HepG2 (cell line): ENCODE data around the gene CLHC1. TPM values are rescaled to one million over a fixed set of nuclear protein-coding genes. Genes with fewer than 3 reads are reported as not detected.

ENCODE experiments used
- BATF2 ChIP-seq: sonication (generic); formaldehyde crosslinking; IDR thresholded peaks from 2 replicates; pipeline ENCODE4 v1.8.0; 2022; ENCODE audit warnings: mild to moderate bottlenecking, missing genetic modification reagents, moderate library complexity
- BCL6 ChIP-seq: IDR thresholded peaks from 2 replicates; pipeline ENCODE4 v1.6.1; 2016; ENCODE audit warnings: missing genetic modification reagents, missing compliant biosample characterization
- BHLHE40 ChIP-seq: IDR thresholded peaks from 2 replicates; pipeline ENCODE4 v1.6.1; 2011; ENCODE audit warnings: low read length, improper control_type of control experiment
- CBX1 ChIP-seq: IDR thresholded peaks from one replicate; pipeline ENCODE4 v1.6.1; 2016; ENCODE audit warnings: antibody characterized with exemption, low read depth
- CENPX ChIP-seq: sonication (generic); formaldehyde crosslinking; IDR thresholded peaks from 2 replicates; pipeline ENCODE4 v1.9.0; 2021; ENCODE audit warnings: mild to moderate bottlenecking, missing genetic modification reagents, moderate library complexity
- CREB1 ChIP-seq, 2 experiments: fragments of 450-650 bp in 1 of 2; IDR thresholded peaks; 2 replicates each; pipeline ENCODE4 v1.6.1; 2016 to 2017; ENCODE audit warnings: control low read depth in 1 of 2, mild to moderate bottlenecking in 1 of 2, missing compliant biosample characterization in 1 of 2, missing genetic modification characterization in 1 of 2
- HDAC1 ChIP-seq: sonication (generic); formaldehyde crosslinking; IDR thresholded peaks from 2 replicates; pipeline ENCODE4 v1.5.1; 2020; ENCODE audit warnings: mild to moderate bottlenecking, missing genetic modification reagents
- HMGXB3 ChIP-seq: sonication (generic); formaldehyde crosslinking; IDR thresholded peaks from 2 replicates; pipeline ENCODE4 v1.4.0; 2020; ENCODE audit warnings: missing genetic modification reagents, borderline replicate concordance
- KAT8 ChIP-seq: IDR thresholded peaks from 2 replicates; pipeline ENCODE4 v1.6.1; 2016; ENCODE audit warnings: missing genetic modification reagents, missing compliant biosample characterization
- MIXL1 ChIP-seq: IDR thresholded peaks from 2 replicates; pipeline ENCODE4 v1.6.1; 2016
- MXD4 ChIP-seq: IDR thresholded peaks from 2 replicates; pipeline ENCODE4 v1.6.1; 2016; ENCODE audit warnings: mild to moderate bottlenecking, missing biosample characterization, missing genetic modification reagents
- NBN ChIP-seq: fragments of 450-650 bp; conservative IDR thresholded peaks from 2 replicates; pipeline ENCODE4 v1.6.1; 2017
- NFE2L2 ChIP-seq: fragments of 150-350 bp; IDR thresholded peaks from 2 replicates; pipeline ENCODE4 v1.6.1; 2014; ENCODE audit warnings: low read length
- RAD21 ChIP-seq: fragments of 450-650 bp; formaldehyde crosslinking; IDR thresholded peaks from 2 replicates; pipeline ENCODE4 v1.5.0; 2020; ENCODE audit warnings: mild to moderate bottlenecking
- SAP130 ChIP-seq: IDR thresholded peaks from 2 replicates; pipeline ENCODE4 v1.6.1; 2016; ENCODE audit warnings: low read depth
- SMAD3 ChIP-seq: sonication (generic); formaldehyde crosslinking; IDR thresholded peaks from 2 replicates; pipeline ENCODE4 v1.4.0; 2020; ENCODE audit warnings: missing genetic modification reagents
- SOX5 ChIP-seq: IDR thresholded peaks from 2 replicates; pipeline ENCODE4 v1.6.1; 2016; ENCODE audit warnings: borderline replicate concordance
- SOX6 ChIP-seq, 2 experiments: fragments of 450-650 bp in 1 of 2; sonication (generic) in 1 of 2; formaldehyde crosslinking in 1 of 2; IDR thresholded peaks; 2 replicates each; pipeline versions ENCODE4 v1.4.0 to v1.6.1; 2017 to 2020; ENCODE audit warnings: antibody characterized with exemption in 1 of 2, mild to moderate bottlenecking in 1 of 2, missing genetic modification reagents in 1 of 2
- TBX2 ChIP-seq: sonication (generic); formaldehyde crosslinking; IDR thresholded peaks from 2 replicates; pipeline ENCODE4 v1.5.0; 2020; ENCODE audit warnings: missing genetic modification reagents, mild to moderate bottlenecking, borderline replicate concordance
- XBP1 ChIP-seq: sonication (generic); formaldehyde crosslinking; IDR thresholded peaks from 2 replicates; pipeline ENCODE4 v1.5.0; 2020; ENCODE audit warnings: missing genetic modification reagents
- ZFP62 ChIP-seq: sonication (generic); formaldehyde crosslinking; IDR thresholded peaks from 2 replicates; pipeline ENCODE4 v1.4.0; 2020; ENCODE audit warnings: missing genetic modification reagents
- ZNF263 ChIP-seq: sonication (generic); formaldehyde crosslinking; IDR thresholded peaks from 2 replicates; pipeline ENCODE4 v1.4.0; 2020; ENCODE audit warnings: missing genetic modification reagents
- ZNF570 ChIP-seq: sonication (generic); formaldehyde crosslinking; IDR thresholded peaks from 2 replicates; pipeline ENCODE4 v1.4.0; 2020; ENCODE audit warnings: mild to moderate bottlenecking, missing genetic modification reagents, borderline replicate concordance
- ZNF703 ChIP-seq: sonication (generic); formaldehyde crosslinking; IDR thresholded peaks from 2 replicates; pipeline ENCODE4 v1.5.1; 2020; ENCODE audit warnings: missing genetic modification reagents, mild to moderate bottlenecking, moderate library complexity, borderline replicate concordance
- ZNF737 ChIP-seq: sonication (generic); formaldehyde crosslinking; IDR thresholded peaks from 2 replicates; pipeline ENCODE4 v1.5.0; 2020; ENCODE audit warnings: missing genetic modification reagents, mild to moderate bottlenecking, borderline replicate concordance
- ZNF850 ChIP-seq: sonication (generic); formaldehyde crosslinking; conservative IDR thresholded peaks from 2 replicates; pipeline ENCODE4 v1.9.0; 2021; ENCODE audit warnings: mild to moderate bottlenecking, missing genetic modification reagents
- ZNF878 ChIP-seq: sonication (generic); formaldehyde crosslinking; IDR thresholded peaks from 2 replicates; pipeline ENCODE4 v1.8.1; 2023; ENCODE audit warnings: mild to moderate bottlenecking, missing genetic modification reagents, moderate library complexity
- polyA plus RNA-seq, 8 experiments: library from polyadenylated mRNA; depleted of rRNA in 3 of 8; stranded (reverse) in 7 of 8; unstranded in 1 of 8; fragments of >200 nt; fragmentation: Illumina TruSeq in 4 of 8; extraction: Trizol in 4 of 8; gene quantifications; 2 replicates each; pipeline versions ENCODE4 v1.2.1 to v1.2.3, GENCODE V29; 2011 to 2016; ENCODE audit warnings: low read depth in 4 of 8, missing spikeins in 1 of 8, mixed read lengths in 1 of 8; ENCODE audit not compliant: insufficient read depth in 1 of 8
- total RNA-seq, 5 experiments: library from RNA; depleted of rRNA; stranded (reverse); fragments of >200 nt; fragmentation: Illumina TruSeq; extraction: Trizol; gene quantifications; 2 replicates each; pipeline ENCODE4 v1.2.3, GENCODE V29; 2016; ENCODE audit warnings: low read depth in 1 of 5

The CLHC1 gene
- total and polyA plus RNA-seq, 2 of the 13 experiments (the other 11 are each of a cell fraction or from before 2014, with no cell fraction given): 9.8 to 12.6 TPM

GRCh38 chr2:55168221-55169154 is 63.6 kb downstream of the CLHC1 start (continued):
- 0 out of 2 replicates have a peak, but pooled peaks have one; percentile 4 for TF ChIP-seq BCL6 (CRISPR knock-in tag)
- TF ChIP-seq HMGXB3 (CRISPR knock-in tag): no peak
- TF ChIP-seq NFE2L2: no peak
- peak; percentile 54; the same call in 1 of the 2 replicates for TF ChIP-seq TBX2 (CRISPR knock-in tag)
- TF ChIP-seq SMAD3 (CRISPR knock-in tag): 0 out of 2 replicates have a peak, but pooled peaks have one; percentile 20
- no peak for TF ChIP-seq XBP1 (CRISPR knock-in tag)
- TF ChIP-seq BHLHE40: no peak
- TF ChIP-seq ZNF570 (CRISPR knock-in tag): no peak
- 0 out of 2 replicates have a peak, but pooled peaks have one; percentile 24 for TF ChIP-seq MIXL1 (CRISPR knock-in tag)
- TF ChIP-seq ZFP62 (CRISPR knock-in tag): no peak
- no peak for TF ChIP-seq SOX6 (IDR thresholded peaks at IDR 0.05)
- TF ChIP-seq SOX6 (CRISPR knock-in tag; IDR thresholded peaks at IDR 0.05): peak; percentile 81
- no peak for TF ChIP-seq CENPX (CRISPR knock-in tag)
- no peak for TF ChIP-seq BATF2 (CRISPR knock-in tag)
- no peak for TF ChIP-seq CBX1
- TF ChIP-seq MXD4 (CRISPR knock-in tag): 0 out of 2 replicates have a peak, but pooled peaks have one; percentile 51
- 0 out of 2 replicates have a peak, but pooled peaks have one; percentile 42 for TF ChIP-seq ZNF878 (CRISPR knock-in tag)
- 0 out of 2 replicates have a peak, but pooled peaks have one; percentile 22 for TF ChIP-seq HDAC1 (CRISPR knock-in tag)
- 0 out of 2 replicates have a peak, but pooled peaks have one; percentile 8 for TF ChIP-seq ZNF850 (CRISPR knock-in tag)
- TF ChIP-seq RAD21 (CRISPR knock-in tag): peak; percentile 83
- TF ChIP-seq CREB1 (IDR thresholded peaks at IDR 0.05): no peak
- 0 out of 2 replicates have a peak, but pooled peaks have one; percentile 30 for TF ChIP-seq CREB1 (CRISPR knock-in tag; IDR thresholded peaks at IDR 0.05)
- TF ChIP-seq SAP130: peak; percentile 28; the same call in 1 of the 2 replicates
- TF ChIP-seq ZNF737: no peak
- peak; percentile 49 for TF ChIP-seq SOX5 (CRISPR knock-in tag)
- no peak for TF ChIP-seq ZNF703
- TF ChIP-seq NBN: no peak
- 0 out of 2 replicates have a peak, but pooled peaks have one; percentile 18 for TF ChIP-seq KAT8 (CRISPR knock-in tag)
- peak; percentile 42; the same call in 1 of the 2 replicates for TF ChIP-seq ZNF263 (CRISPR knock-in tag)
